ENCODE data around the gene WDR73.

- TF ChIP-seq CTCF (IDR thresholded peaks at IDR 0.05; ENCODE audit: low read length) (no peak), EZH2 (IDR thresholded peaks at IDR 0.05; ENCODE audit: borderline replicate concordance, low read length) (no peak)
These were observed 32.6 kb downstream of the WDR73 start for GRCh38 chr15:84621358-84621979.

Measured in OCI-LY1 (cell line).